Hepatocyte (in vitro differentiated cells): ENCODE measurements around the gene METAP1.

Source experiments
- EZH2 ChIP-seq: fragments of 200-600 bp; sonication (generic); IDR thresholded peaks from 2 replicates; pipeline ENCODE4 v1.6.1; 2016; ENCODE audit warnings: antibody characterized with exemption, mild to moderate bottlenecking, borderline replicate concordance
- TF ChIP-seq, protein P1 (sequence below): fragments of 200-600 bp; sonication (generic); IDR thresholded peaks from 2 replicates; pipeline ENCODE4 v1.5.1; 2016; ENCODE audit warnings: antibody characterized with exemption, mild to moderate bottlenecking; ENCODE audit not compliant: poor library complexity

DNA sequence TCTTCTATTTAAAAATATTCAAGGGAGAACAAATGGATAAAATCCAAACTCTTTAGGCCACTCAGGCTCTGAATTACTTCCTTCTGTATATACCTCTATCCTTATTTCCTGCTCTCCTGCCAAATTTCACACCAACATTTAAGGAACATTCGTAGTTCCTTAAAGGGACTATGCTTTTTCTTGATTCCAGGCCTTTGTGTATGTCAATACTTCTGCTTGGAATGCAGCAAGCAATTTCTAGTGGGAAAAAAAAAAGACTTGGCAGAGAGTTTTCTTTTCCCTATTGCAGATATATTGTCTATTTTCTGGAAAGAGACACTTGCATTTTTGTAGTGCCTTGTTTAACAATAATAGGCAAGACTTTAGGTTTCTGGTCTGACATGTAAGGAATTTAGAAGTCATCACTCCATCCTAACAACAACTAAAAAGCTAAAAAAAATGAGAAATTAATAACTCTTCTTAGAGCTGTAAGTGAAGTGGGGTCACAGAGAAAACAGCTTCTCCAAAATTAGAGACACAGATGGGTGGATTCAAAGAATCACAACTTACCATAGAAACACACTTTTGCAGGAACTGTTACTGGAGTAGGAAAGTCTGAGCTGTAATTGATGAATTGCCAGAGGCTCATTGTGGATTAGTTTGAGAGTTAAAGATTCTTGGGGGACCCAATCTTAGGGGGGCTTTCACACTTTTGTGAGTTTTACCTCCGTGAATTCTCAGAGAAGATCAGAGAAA, 95.1 kb downstream of the METAP1 start:
- TF ChIP-seq, protein P1, sequence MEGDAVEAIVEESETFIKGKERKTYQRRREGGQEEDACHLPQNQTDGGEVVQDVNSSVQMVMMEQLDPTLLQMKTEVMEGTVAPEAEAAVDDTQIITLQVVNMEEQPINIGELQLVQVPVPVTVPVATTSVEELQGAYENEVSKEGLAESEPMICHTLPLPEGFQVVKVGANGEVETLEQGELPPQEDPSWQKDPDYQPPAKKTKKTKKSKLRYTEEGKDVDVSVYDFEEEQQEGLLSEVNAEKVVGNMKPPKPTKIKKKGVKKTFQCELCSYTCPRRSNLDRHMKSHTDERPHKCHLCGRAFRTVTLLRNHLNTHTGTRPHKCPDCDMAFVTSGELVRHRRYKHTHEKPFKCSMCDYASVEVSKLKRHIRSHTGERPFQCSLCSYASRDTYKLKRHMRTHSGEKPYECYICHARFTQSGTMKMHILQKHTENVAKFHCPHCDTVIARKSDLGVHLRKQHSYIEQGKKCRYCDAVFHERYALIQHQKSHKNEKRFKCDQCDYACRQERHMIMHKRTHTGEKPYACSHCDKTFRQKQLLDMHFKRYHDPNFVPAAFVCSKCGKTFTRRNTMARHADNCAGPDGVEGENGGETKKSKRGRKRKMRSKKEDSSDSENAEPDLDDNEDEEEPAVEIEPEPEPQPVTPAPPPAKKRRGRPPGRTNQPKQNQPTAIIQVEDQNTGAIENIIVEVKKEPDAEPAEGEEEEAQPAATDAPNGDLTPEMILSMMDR: no peak
- no peak for TF ChIP-seq EZH2
